Measurements from ENCODE around the gene CYB561D2. TPM values are rescaled to one million over a fixed set of nuclear protein-coding genes. Genes with fewer than 3 reads are reported as not detected.

The CYB561D2 gene
- total and polyA plus RNA-seq, 4 donors: 18.2 to 50.8 (median 27.7) TPM

DNA sequence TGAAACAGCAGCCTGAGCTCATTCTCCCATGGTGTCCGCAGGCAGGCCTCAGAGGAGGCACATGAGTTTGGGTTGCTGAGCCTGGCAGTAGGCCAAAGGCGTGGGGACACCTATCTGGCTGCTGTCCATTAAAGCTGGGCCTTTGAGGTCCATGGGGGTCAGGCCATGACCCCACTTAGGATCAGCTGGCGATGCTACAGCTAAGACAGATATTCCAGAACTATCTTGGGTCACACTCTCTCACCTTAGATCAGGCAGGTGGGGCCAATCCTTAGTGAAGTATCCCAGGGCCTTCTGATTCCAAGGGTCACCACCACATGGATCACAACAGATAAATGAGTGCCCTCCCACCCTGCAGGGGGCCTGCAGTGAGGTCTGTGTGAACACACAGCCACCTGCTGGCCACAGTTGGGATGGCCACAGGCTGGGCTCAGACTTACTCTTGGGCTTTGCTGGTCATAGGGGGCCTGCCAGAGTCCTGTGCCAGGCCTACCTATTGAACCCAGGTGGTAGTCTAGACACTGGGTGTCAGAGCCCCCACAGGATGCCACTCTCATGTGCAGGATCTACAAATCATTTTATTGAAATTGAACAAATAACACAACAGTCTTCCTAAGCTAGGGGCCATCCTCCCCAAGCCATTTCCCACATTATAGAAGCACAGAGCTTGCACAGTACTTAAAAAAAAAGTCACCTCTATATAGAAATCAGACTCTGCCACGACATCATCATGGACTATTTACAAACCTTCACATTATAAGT, 26.1 kb upstream of the CYB561D2 start:
- WGBS, 2 donors: 42 to 56% methylated on average over 4 of the region's 4 CpGs
- no peak overlapping the region for H3K4me3 ChIP-seq
- peak overlapping the region; percentile 64 to 94 for H3K27ac ChIP-seq (ENCODE audit: low read depth in 1 of 2, low read length in 1 of 2)

DNA sequence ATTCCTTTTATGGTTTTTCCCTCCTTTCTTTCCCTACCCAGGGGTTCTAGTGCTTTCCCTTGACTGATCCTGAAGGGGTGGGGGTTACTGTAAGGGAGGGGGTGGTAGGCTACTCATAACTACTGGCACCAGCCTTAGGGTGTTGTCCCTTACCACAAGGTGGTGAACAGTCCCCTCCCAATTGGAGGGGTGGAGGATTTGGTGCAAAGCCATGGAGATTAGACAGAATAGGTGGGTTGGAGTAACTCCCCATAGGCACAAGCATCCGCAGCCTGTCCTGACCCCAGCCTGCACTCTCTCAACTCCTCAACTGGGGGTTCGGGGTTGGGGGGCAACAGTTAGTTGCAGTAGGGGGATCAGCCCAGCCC, 25.6 kb upstream of the CYB561D2 start:
- H3K9ac ChIP-seq (ENCODE audit: insufficient read depth in 1 of 2, low read length in 2 of 2): no peak overlapping the region
- WGBS, 2 donors: 81 to 95% methylated on average over 2 of the region's 2 CpGs

More for the DNA sequence above, 26.1 kb upstream of the CYB561D2 start:
- Histone ChIP-seq H3K36me3 (ENCODE audit: control insufficient read depth in 4 of 4, insufficient read depth in 4 of 4, low read length in 4 of 4) (peaks cover under 1 to 15% (median 6%) of the 10 kb centered on the region in 4 donors), H3K9ac (ENCODE audit: insufficient read depth in 1 of 2, low read length in 2 of 2) (no peak overlapping the region), H3K9me3 (ENCODE audit: control insufficient read depth in 4 of 4, insufficient read depth in 3 of 4, low read length in 3 of 4) (no peaks in the 10 kb centered on the region), H3K4me1 (ENCODE audit: control insufficient read depth in 5 of 5, insufficient read depth in 5 of 5, low read length in 5 of 5) (peaks cover 2 to 47% (median 17%) of the 10 kb centered on the region in 5 donors), H3K27me3 (ENCODE audit: control insufficient read depth in 3 of 3, insufficient read depth in 3 of 3, low read length in 2 of 3) (no peaks in the 10 kb centered on the region)
- TF ChIP-seq, protein P1, sequence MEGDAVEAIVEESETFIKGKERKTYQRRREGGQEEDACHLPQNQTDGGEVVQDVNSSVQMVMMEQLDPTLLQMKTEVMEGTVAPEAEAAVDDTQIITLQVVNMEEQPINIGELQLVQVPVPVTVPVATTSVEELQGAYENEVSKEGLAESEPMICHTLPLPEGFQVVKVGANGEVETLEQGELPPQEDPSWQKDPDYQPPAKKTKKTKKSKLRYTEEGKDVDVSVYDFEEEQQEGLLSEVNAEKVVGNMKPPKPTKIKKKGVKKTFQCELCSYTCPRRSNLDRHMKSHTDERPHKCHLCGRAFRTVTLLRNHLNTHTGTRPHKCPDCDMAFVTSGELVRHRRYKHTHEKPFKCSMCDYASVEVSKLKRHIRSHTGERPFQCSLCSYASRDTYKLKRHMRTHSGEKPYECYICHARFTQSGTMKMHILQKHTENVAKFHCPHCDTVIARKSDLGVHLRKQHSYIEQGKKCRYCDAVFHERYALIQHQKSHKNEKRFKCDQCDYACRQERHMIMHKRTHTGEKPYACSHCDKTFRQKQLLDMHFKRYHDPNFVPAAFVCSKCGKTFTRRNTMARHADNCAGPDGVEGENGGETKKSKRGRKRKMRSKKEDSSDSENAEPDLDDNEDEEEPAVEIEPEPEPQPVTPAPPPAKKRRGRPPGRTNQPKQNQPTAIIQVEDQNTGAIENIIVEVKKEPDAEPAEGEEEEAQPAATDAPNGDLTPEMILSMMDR (IDR thresholded peaks at IDR 0.05; ENCODE audit: control extremely low read depth, extremely low read depth): peak; percentile 69
- ATAC-seq (ENCODE audit: insufficient read depth, low FRiP score) (no peak), DNase-seq (peak; percentile 63 to 73 (median 72))

DNA sequence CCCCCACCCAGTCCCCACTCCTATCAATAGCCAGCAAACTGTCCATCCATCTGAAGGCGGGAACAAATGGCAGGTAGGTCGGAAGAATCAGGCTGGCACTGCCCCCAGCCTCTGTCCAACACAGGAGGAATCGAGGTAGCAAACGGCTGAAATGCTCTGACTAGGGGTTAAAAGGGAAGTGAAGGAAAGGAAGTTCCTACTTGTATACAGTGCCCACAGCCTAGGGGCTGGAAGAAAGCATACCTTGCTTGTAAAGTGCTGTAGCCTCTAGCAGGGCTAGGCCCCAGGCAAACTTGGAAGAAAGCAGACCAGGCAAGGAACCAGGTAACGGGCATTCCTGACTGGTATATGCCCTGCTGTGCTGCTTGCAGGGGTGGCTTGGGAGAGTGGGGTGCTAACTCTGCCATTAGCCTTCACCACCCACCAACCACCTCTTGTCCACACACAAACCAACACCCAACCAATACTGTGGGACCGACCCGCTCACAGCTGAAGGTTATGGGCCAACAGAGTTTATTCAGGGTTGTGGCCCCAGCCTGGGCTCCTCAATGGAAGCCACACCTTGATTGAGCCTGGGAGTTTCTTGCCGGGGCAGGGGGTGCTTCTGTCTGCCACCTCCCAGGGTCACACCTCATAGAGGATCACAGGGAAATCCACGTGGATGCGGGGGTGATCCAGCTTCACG, 25.0 kb upstream of the CYB561D2 start:
- Histone ChIP-seq H3K9ac (ENCODE audit: insufficient read depth in 1 of 2, low read length in 2 of 2) (no peak overlapping the region), H3K4me1 (ENCODE audit: control insufficient read depth in 5 of 5, insufficient read depth in 5 of 5, low read length in 5 of 5) (peaks cover 2 to 36% (median 13%) of the 10 kb centered on the region in 5 donors), H3K27me3 (ENCODE audit: control insufficient read depth in 3 of 3, insufficient read depth in 3 of 3, low read length in 2 of 3) (no peaks in the 10 kb centered on the region), H3K9me3 (ENCODE audit: control insufficient read depth in 4 of 4, insufficient read depth in 3 of 4, low read length in 3 of 4) (no peaks in the 10 kb centered on the region), H3K4me3 (no peak overlapping the region), H3K27ac (ENCODE audit: low read depth in 1 of 2, low read length in 1 of 2) (no peak overlapping the region), H3K36me3 (ENCODE audit: control insufficient read depth in 4 of 4, insufficient read depth in 4 of 4, low read length in 4 of 4) (peaks cover 12 to 26% (median 16%) of the 10 kb centered on the region in 4 donors)
- TF ChIP-seq, protein P1 (IDR thresholded peaks at IDR 0.05; ENCODE audit: control extremely low read depth, extremely low read depth): no peak
- DNase-seq (no peak), ATAC-seq (ENCODE audit: insufficient read depth, low FRiP score) (no peak)
- 83% methylated on average over 11 of the region's 11 CpGs for WGBS, 2 donors

More for the DNA sequence above, 25.6 kb upstream of the CYB561D2 start:
- TF ChIP-seq, protein P1 (IDR thresholded peaks at IDR 0.05; ENCODE audit: control extremely low read depth, extremely low read depth): no peak
- no peak for DNase-seq
- Histone ChIP-seq H3K4me1 (ENCODE audit: control insufficient read depth in 5 of 5, insufficient read depth in 5 of 5, low read length in 5 of 5) (peaks cover 2 to 41% (median 13%) of the 10 kb centered on the region in 5 donors), H3K27ac (ENCODE audit: low read depth in 1 of 2, low read length in 1 of 2) (no peak overlapping the region), H3K4me3 (no peak overlapping the region), H3K9me3 (ENCODE audit: control insufficient read depth in 4 of 4, insufficient read depth in 3 of 4, low read length in 3 of 4) (no peaks in the 10 kb centered on the region), H3K27me3 (ENCODE audit: control insufficient read depth in 3 of 3, insufficient read depth in 3 of 3, low read length in 2 of 3) (no peaks in the 10 kb centered on the region), H3K36me3 (ENCODE audit: control insufficient read depth in 4 of 4, insufficient read depth in 4 of 4, low read length in 4 of 4) (peaks cover 6 to 21% (median 11%) of the 10 kb centered on the region in 4 donors)
- no peak for ATAC-seq (ENCODE audit: insufficient read depth, low FRiP score)

Data from lung (tissue), 12 donors.